Smooth muscle cell (in vitro differentiated cells): ENCODE data around the gene TMEM221. TPM values are rescaled to one million over a fixed set of nuclear protein-coding genes. Genes with fewer than 3 reads are reported as not detected.

Experiments used
- DNase-seq: peaks from one replicate; lab custom pipeline; 2025; ENCODE audit not compliant: unreplicated experiment; lab: John Stamatoyannopoulos, UW
- H2AFZ ChIP-seq: fragments of 200-600 bp; sonication (generic); 2 replicates; pipeline ENCODE4 v1.6.0; 2016; ENCODE audit warnings: antibody characterized with exemption, low read depth, mild to moderate bottlenecking
- H3F3A ChIP-seq: fragments of 200-600 bp; sonication (generic); 2 replicates; pipeline ENCODE4 v1.6.0; 2017; ENCODE audit warnings: antibody characterized with exemption, low read depth
- H3K27ac ChIP-seq: fragments of 200-600 bp; sonication (generic); 2 replicates; pipeline ENCODE4 v1.5.1; 2016; ENCODE audit warnings: low read depth, mild to moderate bottlenecking
- H3K27me3 ChIP-seq: fragments of 200-600 bp; sonication (generic); 2 replicates; pipeline ENCODE4 v1.6.1; 2016; ENCODE audit warnings: low read depth, mild to moderate bottlenecking
- H3K36me3 ChIP-seq: fragments of 200-600 bp; sonication (generic); 2 replicates; pipeline ENCODE4 v1.5.1; 2016; ENCODE audit warnings: low read depth
- H3K4me1 ChIP-seq: fragments of 200-600 bp; sonication (generic); 2 replicates; pipeline ENCODE4 v1.5.1; 2016; ENCODE audit warnings: low read depth
- H3K4me2 ChIP-seq: fragments of 200-600 bp; sonication (generic); 2 replicates; pipeline ENCODE4 v1.6.0; 2016; ENCODE audit warnings: mild to moderate bottlenecking
- H3K4me3 ChIP-seq: fragments of 200-600 bp; sonication (generic); 2 replicates; pipeline ENCODE4 v1.5.1; 2016; ENCODE audit warnings: mild to moderate bottlenecking
- H3K79me2 ChIP-seq: fragments of 200-600 bp; sonication (generic); 2 replicates; pipeline ENCODE4 v1.6.0; 2016; ENCODE audit warnings: low read depth, mild to moderate bottlenecking
- H3K9ac ChIP-seq: fragments of 200-600 bp; sonication (generic); 2 replicates; pipeline ENCODE4 v1.6.0; 2016; ENCODE audit warnings: low read depth
- H3K9me3 ChIP-seq: fragments of 200-600 bp; sonication (generic); replicated peaks from 2 replicates; pipeline ENCODE4 v1.5.1; 2016; ENCODE audit warnings: low read depth
- H4K20me1 ChIP-seq: fragments of 200-600 bp; sonication (generic); 2 replicates; pipeline ENCODE4 v1.6.0; 2016; ENCODE audit warnings: low read depth
- CTCF ChIP-seq: fragments of 200-600 bp; sonication (generic); IDR thresholded peaks from 2 replicates; pipeline ENCODE4 v1.5.1; 2017; ENCODE audit warnings: borderline replicate concordance, mild to moderate bottlenecking, antibody characterized with exemption; ENCODE audit not compliant: insufficient read depth, poor library complexity, severe bottlenecking
- WGBS: methylation state at CpG from one replicate; pipeline ENCODE4 v1.1.7; 2016; ENCODE audit warnings: low lambda C conversion rate; 5-methylcytosine and 5-hydroxymethylcytosine counted together
- polyA plus RNA-seq: library from polyadenylated mRNA; unstranded; fragments of >200 nt; fragmentation: Nextera tagmentation; extraction: Ambion mirVana; gene quantifications from 2 replicates; pipeline ENCODE4 v1.2.1, GENCODE V29; 2016
- total RNA-seq: library from RNA; depleted of rRNA; stranded (reverse); fragments of >200 nt; gene quantifications from 2 replicates; pipeline ENCODE4 v1.2.3, GENCODE V29; 2014

TMEM221 gene
- total and polyA plus RNA-seq, 2 experiments from 2014 or later: 0.31 to 0.63 TPM

- Histone ChIP-seq H3K9ac (peak within 1 kb of the TSS; percentile 65), H3F3A (no peaks in the 10 kb centered on the region), H3K36me3 (no peaks in the 10 kb centered on the region), H3K4me2 (peak within 1 kb of the TSS; percentile 86), H3K4me3 (peak within 1 kb of the TSS; percentile 83), H3K27ac (peak within 1 kb of the TSS; percentile 63), H4K20me1 (peaks cover 10% of the 10 kb centered on the region), H2AFZ (peak within 1 kb of the TSS; percentile 64), H3K79me2 (peaks cover 33% of the 10 kb centered on the region), H3K4me1 (peaks cover 13% of the 10 kb centered on the region), H3K9me3 (no peaks in the 10 kb centered on the region), H3K27me3 (no peaks in the 10 kb centered on the region)
- under 1% methylated on average over 32 of the region's 67 CpGs for WGBS
- no peak for TF ChIP-seq CTCF
- DNase-seq: peak; percentile 100
These were observed 21.8 kb upstream of the TMEM221 start, which contains the start of gene SLC27A1 for GRCh38 chr19:17470068-17470841. TSS of gene SLC27A1 (plus strand) at chr19:17470524. CDS start at chr19:17470541, 17 bp downstream.

DNA sequence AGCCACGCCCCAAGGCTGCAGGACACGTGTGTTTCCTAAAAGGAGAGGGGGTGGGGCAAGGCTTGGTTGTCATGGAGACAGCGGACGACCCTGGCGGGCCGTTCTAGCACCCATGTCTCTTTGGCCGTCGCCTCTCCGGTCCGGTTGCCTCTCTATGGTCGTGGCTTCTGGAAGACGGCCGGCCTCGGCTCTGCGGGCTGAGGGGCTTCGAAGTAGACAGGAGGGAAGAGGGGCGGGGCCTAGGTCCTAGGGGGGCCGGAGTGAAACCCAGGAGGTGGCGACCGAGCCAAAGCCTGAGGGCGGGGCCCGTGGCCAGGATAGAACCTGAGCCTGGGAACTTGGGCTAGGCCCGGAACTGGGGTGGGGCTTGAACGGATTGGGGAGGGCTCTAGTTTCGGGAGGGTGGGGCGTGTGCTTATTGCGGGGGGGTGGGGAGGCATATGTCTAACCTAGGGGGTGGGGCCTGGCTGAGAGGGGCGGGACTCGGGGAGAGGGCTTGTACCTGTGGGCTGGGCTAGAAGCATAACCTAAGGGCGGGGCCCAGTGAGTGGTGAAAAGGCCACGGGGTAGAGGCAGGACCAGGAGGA is 21.1 kb upstream of the TMEM221 start:
- Histone ChIP-seq H3K36me3 (no peaks in the 10 kb centered on the region), H3K9me3 (no peaks in the 10 kb centered on the region), H3K4me2 (peak overlapping the region; percentile 82), H3K4me1 (peaks cover 13% of the 10 kb centered on the region), H3K27me3 (no peaks in the 10 kb centered on the region), H3K27ac (peak overlapping the region; percentile 63), H3F3A (no peaks in the 10 kb centered on the region), H3K4me3 (peak overlapping the region; percentile 83), H3K9ac (peak overlapping the region; percentile 65), H2AFZ (peak overlapping the region; percentile 17), H3K79me2 (peaks cover 33% of the 10 kb centered on the region), H4K20me1 (peaks cover 10% of the 10 kb centered on the region)
- no peak for TF ChIP-seq CTCF
- DNase-seq: peak; percentile 100
- 0% methylated on average over 19 of the region's 31 CpGs for WGBS

DNA sequence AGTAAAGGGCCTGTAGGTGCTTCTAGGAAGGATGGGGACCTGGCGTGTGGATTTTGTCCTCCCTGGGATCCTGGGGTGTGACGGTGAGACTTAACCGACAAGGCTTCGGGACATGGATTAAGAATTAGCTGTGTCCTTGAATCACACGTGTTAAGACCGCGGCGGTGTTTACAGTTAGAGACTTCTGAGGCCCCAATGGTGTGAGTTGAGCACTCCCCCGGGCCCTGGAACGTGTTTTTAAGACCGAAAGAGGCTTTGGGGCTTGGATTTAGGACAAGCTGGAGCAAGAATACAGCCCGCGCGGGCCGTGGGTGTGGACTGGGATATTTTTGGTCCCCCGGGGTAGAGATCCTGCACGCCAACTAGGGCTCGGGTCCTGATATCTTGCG is 20.6 kb upstream of the TMEM221 start:
- peak overlapping the region; percentile 83 for H3K4me3 ChIP-seq
- H3F3A ChIP-seq: no peaks in the 10 kb centered on the region
- H3K36me3 ChIP-seq: no peaks in the 10 kb centered on the region
- H2AFZ ChIP-seq: peak overlapping the region; percentile 17
- H4K20me1 ChIP-seq: peaks cover 10% of the 10 kb centered on the region
- H3K79me2 ChIP-seq: peaks cover 30% of the 10 kb centered on the region
- TF ChIP-seq CTCF: no peak
- peak overlapping the region; percentile 82 for H3K4me2 ChIP-seq
- H3K4me1 ChIP-seq: peaks cover 13% of the 10 kb centered on the region
- WGBS: 3% methylated on average over 19 of the region's 19 CpGs
- H3K27ac ChIP-seq: peak overlapping the region; percentile 63
- no peak overlapping the region for H3K9ac ChIP-seq
- no peak for DNase-seq
- no peaks in the 10 kb centered on the region for H3K9me3 ChIP-seq
- no peaks in the 10 kb centered on the region for H3K27me3 ChIP-seq
